Left renal cortex interstitium (tissue), 4 donors: ENCODE measurements around the gene CENPVL2. TPM values are rescaled to one million over a fixed set of nuclear protein-coding genes. Genes with fewer than 3 reads are reported as not detected.
A peak's percentile ranks its signal among the peaks of the same experiment; 100 is the strongest.
"Not testable (repeated sequence)": the region's sequence is repeated elsewhere in the genome, so short reads cannot be mapped to it uniquely, and the experiment has no call there.

Experiments
- DNase-seq, 4 donors: peaks; one replicate each; pipeline ENCODE4 v3.0.0-alpha.2; 2013; ENCODE audit warnings: low read depth in 4 of 4, low spot score in 2 of 4, missing footprints in 1 of 4
- polyA plus RNA-seq, 4 donors: library from polyadenylated mRNA; unstranded; fragments of 120-200 nt; gene quantifications; one replicate each; pipeline ENCODE4 v1.2.1, GENCODE V29; 2013; ENCODE audit not compliant: insufficient read length in 4 of 4

CENPVL2 gene
- polyA plus RNA-seq = under 1 TPM; 0.20 to 0.40 (median 0.28) TPM

DNA sequence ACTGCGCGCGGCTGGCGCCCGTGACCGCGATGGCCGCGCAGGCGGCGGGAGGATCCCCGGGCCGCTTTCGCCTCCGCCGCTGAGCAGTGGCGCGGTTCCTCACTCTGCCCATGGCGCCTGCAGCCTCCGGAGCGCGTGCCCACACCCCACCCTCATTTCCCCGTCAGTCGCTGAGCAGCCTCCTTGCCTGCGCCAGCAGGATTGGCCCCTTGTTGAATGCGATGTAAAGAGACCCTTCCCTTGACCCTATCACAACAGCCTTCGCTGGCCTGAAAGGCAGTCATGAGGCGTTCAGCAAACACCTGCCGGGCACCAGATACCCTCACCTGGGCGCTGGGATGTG lies at the start of gene CENPVL2:
Gene CENPVL2, minus strand, starts transcription at position 112 of the 343 bp plus-strand sequence. Its CDS starts 0 bp downstream, at position 112.
- not testable (repeated sequence) for DNase-seq

DNA sequence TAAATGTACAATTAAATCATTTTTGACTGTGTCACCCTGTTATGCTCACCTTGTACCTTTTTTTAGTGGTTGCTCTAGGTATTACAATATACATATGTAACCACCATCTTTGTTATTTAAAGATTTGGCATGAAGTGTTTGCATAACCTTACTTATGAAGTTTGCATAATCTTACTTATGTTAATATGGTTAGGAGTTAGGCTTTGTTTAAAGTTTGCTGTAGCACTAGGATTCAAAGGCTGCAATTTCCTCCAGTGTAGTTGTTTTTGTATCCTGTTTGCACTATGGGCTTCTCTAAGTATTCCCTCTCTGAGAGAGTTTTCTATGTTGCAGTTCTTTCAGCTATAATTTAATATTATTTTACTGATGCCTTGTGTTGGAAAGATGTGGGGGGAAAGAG lies 45.6 kb upstream of the CENPVL2 start:
- DNase-seq = no peak

DNA sequence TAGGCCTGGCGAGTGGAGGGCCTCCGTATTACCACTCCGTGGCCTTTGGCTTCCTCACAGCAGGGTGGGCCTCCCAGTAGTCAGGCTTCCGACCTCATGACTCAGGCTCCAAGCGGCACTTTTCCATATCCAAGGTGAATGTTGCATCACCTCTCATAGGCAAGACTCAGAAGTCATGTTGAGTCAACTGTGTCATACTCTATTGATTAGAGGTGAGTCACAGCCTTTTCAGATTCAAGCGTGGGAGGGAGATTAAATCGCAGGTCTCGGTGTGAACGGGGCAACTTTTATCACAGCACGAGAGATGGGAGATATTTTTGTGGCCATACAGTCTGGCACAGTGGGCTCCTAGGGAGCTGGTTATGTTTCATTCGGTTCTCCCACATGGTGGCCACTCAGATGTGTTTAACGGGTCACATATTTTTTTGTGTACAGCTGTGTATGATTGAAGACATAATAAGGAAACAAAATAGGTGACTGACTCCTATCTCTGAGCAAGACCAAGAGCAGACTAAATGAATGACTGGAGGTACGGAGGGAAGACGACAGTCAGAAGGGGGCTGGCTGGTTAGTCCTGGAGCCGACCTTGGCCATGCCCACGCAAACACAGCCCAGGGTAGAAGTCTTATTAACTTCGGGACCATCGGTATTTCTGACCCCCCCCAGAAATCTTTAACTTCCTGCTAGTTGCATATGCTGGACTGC lies 30.5 kb upstream of the CENPVL2 start:
- DNase-seq = not testable (repeated sequence)

DNA sequence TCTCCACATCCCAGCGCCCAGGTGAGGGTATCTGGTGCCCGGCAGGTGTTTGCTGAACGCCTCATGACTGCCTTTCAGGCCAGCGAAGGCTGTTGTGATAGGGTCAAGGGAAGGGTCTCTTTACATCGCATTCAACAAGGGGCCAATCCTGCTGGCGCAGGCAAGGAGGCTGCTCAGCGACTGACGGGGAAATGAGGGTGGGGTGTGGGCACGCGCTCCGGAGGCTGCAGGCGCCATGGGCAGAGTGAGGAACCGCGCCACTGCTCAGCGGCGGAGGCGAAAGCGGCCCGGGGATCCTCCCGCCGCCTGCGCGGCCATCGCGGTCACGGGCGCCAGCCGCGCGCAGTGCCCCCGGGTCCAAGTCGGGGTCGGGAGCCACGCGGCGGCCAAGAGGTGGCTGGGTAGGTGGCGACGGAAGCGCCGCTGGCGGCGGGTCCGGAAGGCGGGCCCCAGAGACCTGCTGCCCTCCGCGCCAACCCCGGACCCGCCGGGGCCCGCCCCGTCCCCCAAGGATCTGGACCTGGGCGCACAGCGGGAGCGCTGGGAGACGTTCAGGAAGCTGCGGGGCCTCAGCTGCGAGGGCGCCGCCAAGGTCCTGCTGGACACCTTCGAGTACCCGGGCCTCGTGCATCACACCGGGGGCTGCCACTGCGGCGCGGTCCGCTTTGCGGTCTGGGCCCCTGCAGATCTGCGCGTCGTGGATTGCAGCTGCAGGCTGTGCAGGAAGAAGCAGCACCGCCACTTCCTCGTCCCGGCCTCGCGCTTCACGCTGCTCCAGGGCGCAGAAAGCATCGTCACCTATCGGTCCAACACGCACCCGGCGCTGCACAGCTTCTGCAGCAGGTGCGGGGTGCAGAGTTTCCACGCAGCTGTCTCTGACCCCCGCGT lies 27.9 kb upstream of the CENPVL2 start, which contains the start of gene CENPVL1:
Gene CENPVL1, plus strand, starts transcription at position 236 of the 888 bp plus-strand sequence. Its CDS starts 0 bp downstream, at position 236.
- not testable (repeated sequence) for DNase-seq

DNA sequence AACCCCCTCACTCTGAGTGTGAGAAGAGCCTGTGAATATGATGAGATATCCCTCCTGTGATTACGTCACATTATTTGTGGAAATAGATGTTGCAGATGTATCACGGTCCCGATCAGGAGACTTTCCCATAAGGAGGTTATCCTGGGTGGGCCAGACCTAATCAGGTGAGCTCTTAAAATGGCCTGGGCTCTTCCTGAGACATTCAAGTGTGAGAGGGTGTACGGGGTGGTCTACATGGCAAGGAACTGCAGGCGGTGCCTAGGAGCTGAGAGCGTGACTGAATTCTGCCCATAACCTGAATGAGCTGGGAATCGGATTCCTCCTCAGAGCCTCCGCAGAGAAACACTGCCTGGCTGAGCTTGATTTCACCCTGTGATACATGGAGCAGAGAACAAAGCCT lies 14.8 kb upstream of the CENPVL2 start:
- DNase-seq = no peak

DNA sequence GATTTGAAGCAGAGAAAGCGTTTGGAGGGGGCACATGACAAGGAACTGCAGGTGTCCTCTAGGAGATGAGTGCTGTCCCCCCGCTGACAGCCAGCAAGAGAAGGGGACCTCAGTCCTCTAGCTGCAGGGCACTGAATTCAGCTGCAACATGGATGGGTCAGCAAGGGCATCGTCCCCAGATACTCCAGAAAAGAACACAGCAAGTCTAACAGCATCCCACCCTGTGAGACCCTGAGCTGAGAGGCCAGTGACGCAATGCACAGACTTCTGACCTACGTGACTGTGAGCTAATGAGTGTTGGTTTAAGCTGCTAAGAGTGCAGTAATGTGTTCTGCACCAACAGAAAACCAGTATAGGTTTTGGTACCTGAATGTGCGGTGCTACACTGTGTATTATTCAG lies 11.6 kb upstream of the CENPVL2 start:
- DNase-seq = no peak

DNA sequence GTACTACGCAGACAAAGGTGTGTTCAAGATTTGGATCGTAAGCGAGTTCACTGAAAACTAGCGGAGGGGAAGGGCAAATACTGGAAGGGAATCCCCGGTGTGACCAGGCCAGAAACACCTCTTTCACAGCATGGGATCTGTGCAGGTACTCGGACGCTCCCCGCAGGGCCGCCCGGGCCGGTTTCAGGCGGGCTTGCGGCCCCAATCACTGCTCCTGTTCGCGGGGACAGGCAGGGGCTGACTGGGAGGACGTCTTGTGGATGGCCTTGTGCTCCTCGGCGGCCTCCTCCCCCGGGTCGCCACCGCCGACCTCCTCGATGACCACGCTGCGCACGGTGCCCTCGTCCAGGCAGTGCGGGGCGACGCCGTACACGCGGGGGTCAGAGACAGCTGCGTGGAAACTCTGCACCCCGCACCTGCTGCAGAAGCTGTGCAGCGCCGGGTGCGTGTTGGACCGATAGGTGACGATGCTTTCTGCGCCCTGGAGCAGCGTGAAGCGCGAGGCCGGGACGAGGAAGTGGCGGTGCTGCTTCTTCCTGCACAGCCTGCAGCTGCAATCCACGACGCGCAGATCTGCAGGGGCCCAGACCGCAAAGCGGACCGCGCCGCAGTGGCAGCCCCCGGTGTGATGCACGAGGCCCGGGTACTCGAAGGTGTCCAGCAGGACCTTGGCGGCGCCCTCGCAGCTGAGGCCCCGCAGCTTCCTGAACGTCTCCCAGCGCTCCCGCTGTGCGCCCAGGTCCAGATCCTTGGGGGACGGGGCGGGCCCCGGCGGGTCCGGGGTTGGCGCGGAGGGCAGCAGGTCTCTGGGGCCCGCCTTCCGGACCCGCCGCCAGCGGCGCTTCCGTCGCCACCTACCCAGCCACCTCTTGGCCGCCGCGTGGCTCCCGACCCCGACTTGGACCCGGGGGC lies 567 bp downstream of the CENPVL2 start:
- not testable (repeated sequence) for DNase-seq

DNA sequence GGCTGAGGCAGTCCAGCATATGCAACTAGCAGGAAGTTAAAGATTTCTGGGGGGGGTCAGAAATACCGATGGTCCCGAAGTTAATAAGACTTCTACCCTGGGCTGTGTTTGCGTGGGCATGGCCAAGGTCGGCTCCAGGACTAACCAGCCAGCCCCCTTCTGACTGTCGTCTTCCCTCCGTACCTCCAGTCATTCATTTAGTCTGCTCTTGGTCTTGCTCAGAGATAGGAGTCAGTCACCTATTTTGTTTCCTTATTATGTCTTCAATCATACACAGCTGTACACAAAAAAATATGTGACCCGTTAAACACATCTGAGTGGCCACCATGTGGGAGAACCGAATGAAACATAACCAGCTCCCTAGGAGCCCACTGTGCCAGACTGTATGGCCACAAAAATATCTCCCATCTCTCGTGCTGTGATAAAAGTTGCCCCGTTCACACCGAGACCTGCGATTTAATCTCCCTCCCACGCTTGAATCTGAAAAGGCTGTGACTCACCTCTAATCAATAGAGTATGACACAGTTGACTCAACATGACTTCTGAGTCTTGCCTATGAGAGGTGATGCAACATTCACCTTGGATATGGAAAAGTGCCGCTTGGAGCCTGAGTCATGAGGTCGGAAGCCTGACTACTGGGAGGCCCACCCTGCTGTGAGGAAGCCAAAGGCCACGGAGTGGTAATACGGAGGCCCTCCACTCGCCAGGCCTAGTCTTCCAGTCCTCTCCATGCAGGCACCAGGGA lies 2.8 kb downstream of the CENPVL2 start:
- not testable (repeated sequence) for DNase-seq

DNA sequence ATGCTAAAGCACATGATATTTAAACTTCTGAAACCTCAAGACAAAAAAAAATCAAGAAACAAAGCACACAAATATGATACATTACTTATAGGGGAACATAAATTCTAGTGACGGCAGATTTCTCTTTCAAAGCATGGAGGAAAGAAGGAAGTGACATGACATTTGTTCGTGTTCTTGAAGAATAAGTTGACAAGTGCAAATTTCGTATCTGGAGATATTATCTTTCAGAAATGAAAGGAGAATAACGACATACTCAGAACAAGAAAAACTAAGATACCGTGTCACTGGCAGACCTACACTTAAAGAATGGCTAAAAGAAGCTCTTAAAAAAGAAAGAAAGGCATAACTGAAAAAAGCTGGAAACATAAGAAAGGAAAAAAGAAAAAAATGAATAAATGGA lies 16.6 kb downstream of the CENPVL2 start:
- no peak for DNase-seq

DNA sequence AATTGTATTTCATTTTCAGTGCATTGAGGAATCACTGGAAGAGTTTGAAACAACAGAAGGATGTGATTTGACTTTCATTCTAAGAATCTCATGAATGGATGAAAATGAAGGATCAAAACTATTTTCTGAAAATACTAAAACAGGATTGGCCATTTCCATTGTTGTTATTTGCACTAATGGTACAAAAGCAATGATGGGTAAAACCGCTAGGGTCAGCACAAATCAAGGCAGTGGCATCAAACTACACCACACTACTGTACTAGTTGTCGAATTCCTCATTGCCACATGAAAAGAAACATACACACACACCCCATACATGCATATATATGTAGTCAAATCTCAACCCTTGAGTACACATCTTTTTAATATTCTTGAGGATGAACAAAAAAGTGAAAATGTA lies 39.3 kb downstream of the CENPVL2 start:
- no peak for DNase-seq

DNA sequence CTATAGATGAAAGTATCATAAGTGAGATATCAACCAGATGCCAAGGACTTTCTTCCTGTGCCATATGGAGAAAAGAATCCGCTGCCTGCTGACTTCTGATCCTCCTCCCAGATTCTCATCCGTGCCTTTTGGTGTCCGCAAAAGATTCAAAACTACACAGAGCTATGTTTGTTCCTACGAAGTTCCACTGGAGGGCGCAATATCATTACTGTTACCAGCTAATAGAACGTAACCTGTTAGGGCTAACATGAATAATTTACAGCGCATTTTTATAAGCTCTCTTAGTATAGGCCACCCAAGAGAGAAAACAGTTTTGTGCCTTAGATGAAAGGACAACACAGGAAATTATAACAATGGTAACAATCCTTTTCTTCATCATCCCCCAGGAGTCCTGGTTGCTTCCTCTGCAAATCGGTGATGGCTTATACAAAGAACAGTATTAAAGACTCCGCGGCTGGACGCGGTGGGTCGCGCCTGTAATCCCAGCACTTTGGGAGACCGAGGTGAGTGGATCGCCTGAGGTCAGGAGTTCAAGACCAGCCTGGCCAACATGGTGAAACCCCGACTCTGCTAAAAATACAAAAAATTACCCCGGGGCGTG lies 41.1 kb downstream of the CENPVL2 start:
- peak in 1 of 4 donors; percentile 20 for DNase-seq

DNA sequence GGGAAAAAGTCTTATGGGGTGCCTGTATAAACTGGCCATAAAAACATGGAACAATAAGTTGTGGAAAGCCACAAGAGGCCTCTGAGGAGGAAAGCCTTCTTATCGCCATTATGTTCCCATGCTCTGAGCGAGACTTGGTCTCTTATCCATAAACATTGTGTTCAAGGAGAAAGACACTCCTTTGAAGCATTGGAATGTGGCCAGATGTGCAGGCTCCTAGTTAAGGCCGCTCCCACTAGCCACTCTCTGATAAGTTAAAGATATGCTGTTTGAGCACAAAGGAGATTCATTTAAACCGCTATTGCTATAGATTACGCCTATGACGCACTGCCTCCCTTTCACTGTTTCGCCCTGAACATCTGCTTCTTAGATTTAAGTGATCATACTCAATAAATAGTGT lies 46.1 kb downstream of the CENPVL2 start:
- DNase-seq = not testable (repeated sequence)

Other genes with a start within 250 kb of the CENPVL2 start
- 10 to 100 TPM; 12.6 to 15.4 (median 13.6) TPM for gene NUDT11, start 186.2 kb downstream of the CENPVL2 start, polyA plus RNA-seq
- gene CENPVL3, start 63.9 kb downstream of the CENPVL2 start, polyA plus RNA-seq = 1 to 10 TPM; 1.2 to 1.8 (median 1.3) TPM
- under 1 TPM; 0.20 to 0.40 (median 0.28) TPM for gene CENPVL1, start 27.7 kb upstream of the CENPVL2 start, polyA plus RNA-seq
- 10 to 100 TPM; 19.0 to 24.2 (median 21.4) TPM for gene GSPT2, start 60.6 kb upstream of the CENPVL2 start, polyA plus RNA-seq
- 100 to 1,000 TPM; 296 to 339 (median 326) TPM for gene MAGED1, start 210.8 kb upstream of the CENPVL2 start, polyA plus RNA-seq